Measurements from ENCODE around the gene PARP16.
"Not testable (repeated sequence)": the region's sequence is repeated elsewhere in the genome, so short reads cannot be mapped to it uniquely, and the experiment has no call there.

The PARP16 gene

GRCh38 chr15:65246026-65246714 lies 40.5 kb downstream of the PARP16 start:
- ChIA-PET CTCF (interaction anchor here (0.9 to 3.2 kb wide), 6 partner anchors 24 to 145 kb away, joined by 3 to 10 read pairs (median 4); partner anchors contain the start of gene PARP16), POLR2A (interaction anchor here (0.6 kb wide), 1 partner anchor 576 kb away, joined by 3 read pairs; no protein-coding TSS in a partner anchor)
- TF ChIP-seq, protein P1, sequence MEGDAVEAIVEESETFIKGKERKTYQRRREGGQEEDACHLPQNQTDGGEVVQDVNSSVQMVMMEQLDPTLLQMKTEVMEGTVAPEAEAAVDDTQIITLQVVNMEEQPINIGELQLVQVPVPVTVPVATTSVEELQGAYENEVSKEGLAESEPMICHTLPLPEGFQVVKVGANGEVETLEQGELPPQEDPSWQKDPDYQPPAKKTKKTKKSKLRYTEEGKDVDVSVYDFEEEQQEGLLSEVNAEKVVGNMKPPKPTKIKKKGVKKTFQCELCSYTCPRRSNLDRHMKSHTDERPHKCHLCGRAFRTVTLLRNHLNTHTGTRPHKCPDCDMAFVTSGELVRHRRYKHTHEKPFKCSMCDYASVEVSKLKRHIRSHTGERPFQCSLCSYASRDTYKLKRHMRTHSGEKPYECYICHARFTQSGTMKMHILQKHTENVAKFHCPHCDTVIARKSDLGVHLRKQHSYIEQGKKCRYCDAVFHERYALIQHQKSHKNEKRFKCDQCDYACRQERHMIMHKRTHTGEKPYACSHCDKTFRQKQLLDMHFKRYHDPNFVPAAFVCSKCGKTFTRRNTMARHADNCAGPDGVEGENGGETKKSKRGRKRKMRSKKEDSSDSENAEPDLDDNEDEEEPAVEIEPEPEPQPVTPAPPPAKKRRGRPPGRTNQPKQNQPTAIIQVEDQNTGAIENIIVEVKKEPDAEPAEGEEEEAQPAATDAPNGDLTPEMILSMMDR (IDR thresholded peaks at IDR 0.05; ENCODE audit: insufficient read depth, low read length, missing control alignments), result no peak
- DNase-seq (ENCODE audit: low read depth, low spot score), result no peak
- no peak overlapping the region for H3K4me3 ChIP-seq (ENCODE audit: low read depth, low read length)

GRCh38 chr15:65245096-65245856 lies 41.4 kb downstream of the PARP16 start:
- TF ChIP-seq, protein P1 (IDR thresholded peaks at IDR 0.05; ENCODE audit: insufficient read depth, low read length, missing control alignments), result no peak
- no peak for DNase-seq (ENCODE audit: low read depth, low spot score)
- H3K4me3 ChIP-seq (ENCODE audit: low read depth, low read length), result no peak overlapping the region
- ChIA-PET CTCF (interaction anchor here (0.9 to 3.2 kb wide), 6 partner anchors 25 to 144 kb away, joined by 3 to 10 read pairs (median 3); partner anchors contain the start of gene PARP16), POLR2A (interaction anchor here (0.6 kb wide), 1 partner anchor 575 kb away, joined by 3 read pairs; no protein-coding TSS in a partner anchor)

DNA sequence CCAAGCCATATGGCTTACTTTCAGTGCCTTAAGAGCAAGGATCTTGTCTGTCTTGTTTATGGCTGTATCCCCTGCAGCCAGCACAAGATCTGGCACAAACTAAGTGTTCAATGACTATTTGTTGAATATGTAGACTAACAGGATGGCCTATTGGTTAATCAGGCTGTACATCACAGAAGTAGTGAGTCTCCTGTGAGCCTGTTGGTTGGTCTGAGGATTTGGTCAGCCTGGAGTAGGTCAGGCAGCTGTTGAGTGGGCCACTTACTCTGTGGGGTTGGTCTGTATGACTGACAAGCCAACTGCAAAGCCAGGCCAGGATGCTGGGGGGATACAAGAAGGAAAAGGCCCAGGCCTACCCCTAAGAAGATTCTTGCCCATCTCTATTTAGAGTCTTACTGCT lies 42.0 kb downstream of the PARP16 start:
- TF ChIP-seq, protein P1 (IDR thresholded peaks at IDR 0.05; ENCODE audit: insufficient read depth, low read length, missing control alignments), result no peak
- CTCF ChIA-PET, result interaction anchor here (1.0 to 3.2 kb wide), 3 partner anchors 26 to 53 kb away, joined by 3 to 10 read pairs (median 7); partner anchors contain the start of gene PARP16

DNA sequence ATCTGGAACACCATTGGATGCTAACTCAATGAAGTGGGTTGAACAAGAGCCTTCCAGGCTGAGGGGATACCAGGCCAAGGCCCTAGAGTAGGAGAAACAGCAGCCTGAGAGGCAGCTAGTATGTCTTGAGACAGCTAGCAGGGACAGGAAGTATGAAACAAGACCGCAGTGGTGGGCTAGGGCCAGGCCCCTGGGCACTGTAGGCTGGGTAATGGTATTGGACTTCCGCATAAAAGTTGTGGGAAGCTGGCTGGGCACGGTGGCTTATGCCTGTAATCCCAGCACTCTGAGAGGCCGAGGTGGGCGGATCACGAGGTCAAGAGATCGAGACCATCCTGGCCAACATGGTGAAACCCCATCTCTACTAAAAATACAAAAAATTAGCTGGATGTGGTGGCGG lies 50.2 kb downstream of the PARP16 start:
- POLR2A ChIA-PET, CTCF ChIA-PET: not testable (repeated sequence)

More for the DNA sequence above, 42.0 kb downstream of the PARP16 start:
- POLR2A ChIA-PET, result no interaction called here
- H3K4me3 ChIP-seq (ENCODE audit: low read depth, low read length), result no peak overlapping the region
- DNase-seq (ENCODE audit: low read depth, low spot score), result no peak

DNA sequence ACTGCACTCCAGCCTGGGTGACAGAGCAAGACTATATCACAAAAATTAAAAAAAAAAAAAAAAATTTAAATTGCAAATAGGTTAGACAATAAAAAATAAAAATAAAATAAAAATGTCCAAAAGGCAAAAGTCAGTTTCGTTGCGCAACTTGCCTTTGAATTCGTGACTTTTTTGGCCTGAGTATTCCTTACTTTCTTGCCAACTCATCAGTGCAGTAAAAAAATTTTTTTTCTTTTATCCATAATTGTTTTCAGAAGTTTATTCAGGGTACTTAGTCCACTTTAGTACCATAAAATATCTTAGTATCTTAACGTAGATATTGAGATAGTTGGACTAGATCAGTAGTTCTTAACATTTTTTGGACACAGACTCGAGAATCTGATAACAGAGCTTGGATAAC lies 53.0 kb downstream of the PARP16 start:
- POLR2A ChIA-PET, result no interaction called here
- TF ChIP-seq, protein P1 (IDR thresholded peaks at IDR 0.05; ENCODE audit: insufficient read depth, low read length, missing control alignments), result no peak
- CTCF ChIA-PET, result no interaction called here
- H3K4me3 ChIP-seq (ENCODE audit: low read depth, low read length), result no peak overlapping the region
- DNase-seq (ENCODE audit: low read depth, low spot score), result no peak

More for the DNA sequence above, 50.2 kb downstream of the PARP16 start:
- not testable (repeated sequence) for DNase-seq (ENCODE audit: low read depth, low spot score); H3K4me3 ChIP-seq (ENCODE audit: low read depth, low read length)

- POLR2A ChIA-PET, result no interaction called here
- TF ChIP-seq, protein P1 (IDR thresholded peaks at IDR 0.05; ENCODE audit: insufficient read depth, low read length, missing control alignments), result no peak
- CTCF ChIA-PET, result no interaction called here
- DNase-seq (ENCODE audit: low read depth, low spot score), result no peak
- H3K4me3 ChIP-seq (ENCODE audit: low read depth, low read length), result no peak overlapping the region
Measured at GRCh38 chr15:65232520-65232919, 54.2 kb downstream of the PARP16 start.

Data from AG04449 (cell line).